ENCODE data around the gene ANAPC10.

GRCh38 chr4:144985531-144985930 is 112.5 kb downstream of the ANAPC10 start:
- TF ChIP-seq CTCF (IDR thresholded peaks at IDR 0.05): no peak
- TF ChIP-seq TCF7L2 (IDR thresholded peaks at IDR 0.05; ENCODE audit: low read depth, low read length): no peak
